Measurements from ENCODE around the gene NOX3. TPM values are rescaled to one million over a fixed set of nuclear protein-coding genes. Genes with fewer than 3 reads are reported as not detected.

NOX3 gene
- total and polyA plus RNA-seq, 2 of the 8 experiments (the other 6 are each of a cell fraction or from before 2014, with no cell fraction given) = not detected

GRCh38 chr6:155406801-155407200, 48.8 kb downstream of the NOX3 start:
- Histone ChIP-seq H3K9me3 (ENCODE audit: insufficient read depth in 2 of 2, low read depth in 1 of 2, low read length in 1 of 2) (no peaks in the 10 kb centered on the region), H3K4ac (replicated peaks; ENCODE audit: insufficient read length, low read depth, low read length) (no peak overlapping the region), H3K56ac (replicated peaks; ENCODE audit: insufficient read length, low read depth, low read length) (no peak overlapping the region), H3K18ac (ENCODE audit: extremely low read depth, low read length) (no peak overlapping the region), H3K23ac (ENCODE audit: insufficient read length) (no peak overlapping the region), H3K27ac (ENCODE audit: low read depth, low read length) (no peak overlapping the region), H2AK5ac (ENCODE audit: low read depth, low read length) (no peak overlapping the region), H3K4me1 (replicated peaks in 1 of 4; ENCODE audit: control insufficient read depth in 3 of 4, insufficient read depth in 4 of 4, low read length in 3 of 4) (no peaks in the 10 kb centered on the region), H3K14ac (ENCODE audit: insufficient read length) (no peak overlapping the region), H2BK120ac (replicated peaks; ENCODE audit: low read depth, low read length) (no peak overlapping the region), H3K79me2 (ENCODE audit: control insufficient read depth in 1 of 2, insufficient read depth in 2 of 2, low read length in 2 of 2) (no peaks in the 10 kb centered on the region), H4K20me1 (replicated peaks in 1 of 2; ENCODE audit: control insufficient read depth in 1 of 2, insufficient read depth in 2 of 2, low read length in 2 of 2) (no peaks in the 10 kb centered on the region), H2BK5ac (ENCODE audit: low read depth, low read length) (no peak overlapping the region), H2BK20ac (ENCODE audit: low read length) (no peak overlapping the region), H3K79me1 (ENCODE audit: low read depth, low read length) (no peaks in the 10 kb centered on the region), H2AFZ (ENCODE audit: low read length) (no peak overlapping the region), H4K5ac (ENCODE audit: insufficient read length, low read depth, low read length) (no peak overlapping the region), H3K23me2 (ENCODE audit: low read depth, low read length) (no peaks in the 10 kb centered on the region), H4K8ac (ENCODE audit: extremely low read depth, insufficient read depth, low read length) (no peak overlapping the region), H2BK12ac (ENCODE audit: low read depth, low read length) (no peak overlapping the region), H3K36me3 (ENCODE audit: control insufficient read depth in 2 of 4, insufficient read depth in 4 of 4, low read length in 3 of 4) (no peaks in the 10 kb centered on the region), H3K27me3 (replicated peaks in 1 of 4; ENCODE audit: control insufficient read depth in 3 of 4, extremely low read depth in 1 of 4, insufficient read depth in 3 of 4, low read length in 3 of 4) (no peaks in the 10 kb centered on the region; a peak in 1 of 7 replicates), H4K91ac (replicated peaks; ENCODE audit: insufficient read length, low read length) (no peak overlapping the region), H3K4me2 (ENCODE audit: insufficient read depth in 1 of 2, low read depth in 2 of 2, low read length in 2 of 2) (no peak overlapping the region), H3K4me3 (ENCODE audit: extremely low read depth in 1 of 4, insufficient read depth in 2 of 4, low read depth in 3 of 4, low read length in 4 of 4) (no peak overlapping the region), H3K9ac (replicated peaks in 1 of 4; ENCODE audit: extremely low read depth in 1 of 4, low read depth in 3 of 4, low read length in 3 of 4) (no peak overlapping the region), H2BK15ac (ENCODE audit: low read length) (no peak overlapping the region)
- CTCF ChIA-PET (ENCODE audit: partially characterized antibody) = interaction anchor here (0.7 to 7.5 kb wide), 7 partner anchors 11 to 99 kb away, joined by 3 to 64 read pairs (median 4); no protein-coding TSS in a partner anchor
- no peak for FAIRE-seq
- DNase-seq (ENCODE audit: low read depth in 1 of 2, low spot score in 2 of 2) = no peak
- POLR2A ChIA-PET (ENCODE audit: partially characterized antibody) = no interaction called here
- TF ChIP-seq ATF2 (IDR thresholded peaks at IDR 0.05; ENCODE audit: low read length) (no peak), HDAC2 (IDR thresholded peaks at IDR 0.05; ENCODE audit: borderline replicate concordance in 1 of 2, low read depth in 2 of 2, low read length in 2 of 2) (no peak), EGR1 (IDR thresholded peaks at IDR 0.05; ENCODE audit: borderline replicate concordance, low read depth, low read length) (no peak)
- 67% methylated on average over 1 of the region's 1 CpG; no CpG with 5 or more reads in 1 of the 2 experiments for WGBS, 2 experiments (ENCODE audit: extremely low coverage in 1 of 2, insufficient coverage in 1 of 2, insufficient read length in 1 of 2, insufficient replicate concordance in 2 of 2, low coverage in 1 of 2, low lambda C conversion rate in 2 of 2, missing lambda C conversion rate in 1 of 2)
